ENCODE data around the gene GALK1. TPM values are rescaled to one million over a fixed set of nuclear protein-coding genes. Genes with fewer than 3 reads are reported as not detected.

GALK1 gene
- polyA plus RNA-seq, 2 of the 4 experiments (the other 2 are of a cell fraction) = 20.7 to 54.3 TPM

- TF ChIP-seq HDAC2 (IDR thresholded peaks at IDR 0.05) (no peak), CBX8 (IDR thresholded peaks at IDR 0.05) (no peak), USF2 (IDR thresholded peaks at IDR 0.05) (no peak), GATA3 (IDR thresholded peaks at IDR 0.05; ENCODE audit: borderline replicate concordance) (0 out of 2 replicates have a peak, but pooled peaks have one; percentile 6), JUN (IDR thresholded peaks at IDR 0.05) (no peak), NPAS2 (CRISPR knock-in tag; IDR thresholded peaks at IDR 0.05; ENCODE audit: borderline replicate concordance) (no peak), TP53 (CRISPR knock-in tag; IDR thresholded peaks at IDR 0.05) (no peak; the same call in 1 of the 2 replicates), BHLHE40 (IDR thresholded peaks at IDR 0.05; ENCODE audit: low read depth, low read length) (no peak), FOSB (CRISPR knock-in tag; IDR thresholded peaks at IDR 0.05) (peak; percentile 76; the same call in 1 of the 2 replicates), MAX (IDR thresholded peaks at IDR 0.05) (0 out of 2 replicates have a peak, but pooled peaks have one; percentile 3), HOXB13 (CRISPR knock-in tag; IDR thresholded peaks at IDR 0.05; ENCODE audit: low read depth) (0 out of 2 replicates have a peak, but pooled peaks have one; percentile 23), MYC (IDR thresholded peaks at IDR 0.05; ENCODE audit: borderline replicate concordance, low read length) (no peak), NFE2L2 (conservative IDR thresholded peaks at IDR 0.05; ENCODE audit: low read length) (no peak), EHMT2 (IDR thresholded peaks at IDR 0.05; ENCODE audit: low read depth) (no peak), ESRRA (IDR thresholded peaks at IDR 0.05; ENCODE audit: borderline replicate concordance, low read length) (no peak), RFX5 (IDR thresholded peaks at IDR 0.05) (no peak), ZSCAN20 (CRISPR knock-in tag; IDR thresholded peaks at IDR 0.05) (no peak), RARB (CRISPR knock-in tag; IDR thresholded peaks at IDR 0.05) (no peak), TFCP2L1 (CRISPR knock-in tag; IDR thresholded peaks at IDR 0.05) (peak; percentile 83; the same call in 1 of the 2 replicates), EHF (CRISPR knock-in tag; IDR thresholded peaks at IDR 0.05) (no peak), ATOH8 (CRISPR knock-in tag; IDR thresholded peaks at IDR 0.05; ENCODE audit: low read depth) (peak; percentile 88; the same call in 1 of the 2 replicates), NR3C1 (IDR thresholded peaks at IDR 0.05) (no peak), E2F6 (IDR thresholded peaks at IDR 0.05; ENCODE audit: borderline replicate concordance, low read depth) (no peak), HOXA7 (CRISPR knock-in tag; IDR thresholded peaks at IDR 0.05) (peak; percentile 90; the same call in 1 of the 2 replicates), CHD2 (IDR thresholded peaks at IDR 0.05; ENCODE audit: low read length, partially characterized antibody) (no peak), REST (IDR thresholded peaks at IDR 0.05) (no peak), JUNB (IDR thresholded peaks at IDR 0.05) (no peak), ELK1 (IDR thresholded peaks at IDR 0.05; ENCODE audit: low read depth, low read length) (no peak), POLR2A (IDR thresholded peaks at IDR 0.05; ENCODE audit: low read length) (no peak), BCL3 (IDR thresholded peaks at IDR 0.05) (no peak), RCOR1 (IDR thresholded peaks at IDR 0.05; ENCODE audit: low read depth, low read length) (no peak)
Observed at GRCh38 chr17:75778861-75779249, 13.9 kb upstream of the GALK1 start (continued).
